HepG2 (cell line): ENCODE measurements around the gene C2CD2. TPM values are rescaled to one million over a fixed set of nuclear protein-coding genes. Genes with fewer than 3 reads are reported as not detected.

Experiments
- ATAC-seq: fragments of 200-7000 bp; cut with Tn5 transposase; 3 replicates; pipeline ENCODE4 v1.9.1; 2020; ENCODE audit warnings: mild to moderate bottlenecking, moderate library complexity
- BruUV-seq: library from RNA; stranded (reverse); fragments of 400-500 nt; replicated peaks from 2 replicates; lab custom pipeline; 2021; lab: Mats Ljungman, UMichigan
- CTCF ChIA-PET: fragments of 300-600 bp; formaldehyde crosslinking; extraction: SDS; loops from one replicate; lab custom pipeline; 2021; ENCODE audit warnings: low total read pairs, inconsistent platforms, low intra/inter-chr PET ratio; lab: Yijun Ruan, JAX
- POLR2A ChIA-PET: fragments of 350-600 bp; sonication (Branson Sonifier 250); formaldehyde crosslinking; loops from one replicate; lab custom pipeline; 2020; ENCODE audit warnings: antibody characterized with exemption, inconsistent platforms; lab: Yijun Ruan, JAX
- DNase-seq: peaks from one replicate; pipeline ENCODE4 v3.0.0-alpha.2; 2015; ENCODE audit warnings: low spot score
- FAIRE-seq: peaks from 3 replicates; lab custom pipeline; 2011; peaks lifted over from hg19 to GRCh38; lab: Jason Lieb, UNC
- H2AFZ ChIP-seq: one replicate; pipeline ENCODE4 v1.6.1; 2011; ENCODE audit warnings: low read length, inconsistent platforms
- H3K27ac ChIP-seq: fragments of 300-600 bp; 3 replicates; pipeline ENCODE4 v1.8.0; 2011; ENCODE audit warnings: mixed run types, mild to moderate bottlenecking, mixed read lengths, low read length, inconsistent platforms; ENCODE audit not compliant: insufficient read depth; ENCODE audit errors: extremely low read length
- H3K27me3 ChIP-seq, 2 experiments: fragments of 200-600 bp in 1 of 2; 2 replicates in 1 of 2; 3 replicates in 1 of 2; pipeline versions ENCODE4 v1.6.0 to v1.8.0; 2011; ENCODE audit warnings: low read length in 2 of 2, mild to moderate bottlenecking in 2 of 2, moderate library complexity in 2 of 2, inconsistent platforms in 1 of 2; ENCODE audit not compliant: insufficient read depth in 2 of 2, control insufficient read depth in 1 of 2
- H3K36me3 ChIP-seq, 2 experiments: fragments of 200-600 bp in 1 of 2; replicated peaks in 1 of 2; 2 replicates in 1 of 2; 3 replicates in 1 of 2; pipeline versions ENCODE4 v1.5.1 to v1.8.0; 2011; ENCODE audit warnings: low read length in 2 of 2, inconsistent platforms in 1 of 2; ENCODE audit not compliant: insufficient read depth in 2 of 2, control insufficient read depth in 1 of 2
- H3K4me1 ChIP-seq: 2 replicates; pipeline ENCODE4 v1.5.1; 2012; ENCODE audit warnings: low read length, inconsistent platforms; ENCODE audit not compliant: insufficient read depth
- H3K4me2 ChIP-seq: 2 replicates; pipeline ENCODE4 v1.6.0; 2011; ENCODE audit warnings: low read depth, low read length, inconsistent platforms
- H3K4me3 ChIP-seq, 3 experiments: fragments of 200-600 bp in 1 of 3; sonication (generic), shearing (Covaris generic) in 1 of 3; replicated peaks in 1 of 3; 2 replicates each; pipeline ENCODE4 v1.5.1; 2011 to 2016; ENCODE audit warnings: low read length in 3 of 3, inconsistent platforms in 2 of 3, low read depth in 2 of 3, mild to moderate bottlenecking in 2 of 3, control low read depth in 1 of 3, mixed read lengths in 1 of 3; ENCODE audit not compliant: insufficient read depth in 1 of 3
- H3K79me2 ChIP-seq: one replicate; pipeline ENCODE4 v1.6.1; 2011; ENCODE audit warnings: low read length, inconsistent platforms; ENCODE audit not compliant: insufficient read depth
- H3K9ac ChIP-seq: 2 replicates; pipeline ENCODE4 v1.6.0; 2011; ENCODE audit warnings: mild to moderate bottlenecking, low read depth, low read length, inconsistent platforms; ENCODE audit not compliant: insufficient read depth
- H3K9me3 ChIP-seq: 2 replicates; pipeline ENCODE4 v1.5.1; 2012; ENCODE audit warnings: mild to moderate bottlenecking, low read length
- H4K20me1 ChIP-seq: 2 replicates; pipeline ENCODE4 v1.6.0; 2011; ENCODE audit warnings: inconsistent platforms, mild to moderate bottlenecking, low read length, moderate library complexity; ENCODE audit not compliant: insufficient read depth
- HHEX ChIP-seq: IDR thresholded peaks from 2 replicates; pipeline ENCODE4 v1.6.1; 2016; ENCODE audit warnings: control low read depth
- HMGA1 ChIP-seq: sonication (generic); formaldehyde crosslinking; conservative IDR thresholded peaks from 2 replicates; pipeline ENCODE4 v1.4.0; 2020; ENCODE audit warnings: missing genetic modification reagents
- MYNN ChIP-seq: sonication (generic); formaldehyde crosslinking; IDR thresholded peaks from 2 replicates; pipeline ENCODE4 v1.4.0; 2020; ENCODE audit warnings: mild to moderate bottlenecking, low read depth, missing genetic modification reagents
- RARG ChIP-seq: sonication (generic); formaldehyde crosslinking; IDR thresholded peaks from 2 replicates; pipeline ENCODE4 v1.4.0; 2020; ENCODE audit warnings: low read depth, mild to moderate bottlenecking, missing genetic modification reagents
- SMAD3 ChIP-seq: sonication (generic); formaldehyde crosslinking; IDR thresholded peaks from 2 replicates; pipeline ENCODE4 v1.4.0; 2020; ENCODE audit warnings: missing genetic modification reagents
- SYNCRIP ChIP-seq: fragments of 200-400 bp; formaldehyde crosslinking; IDR thresholded peaks from 2 replicates; pipeline ENCODE4 v1.6.1; 2018; ENCODE audit warnings: mild to moderate bottlenecking, low read depth, low read length; ENCODE audit not compliant: insufficient read depth
- XBP1 ChIP-seq: sonication (generic); formaldehyde crosslinking; IDR thresholded peaks from 2 replicates; pipeline ENCODE4 v1.5.0; 2020; ENCODE audit warnings: missing genetic modification reagents
- ZNF260 ChIP-seq: sonication (generic); formaldehyde crosslinking; IDR thresholded peaks from 2 replicates; pipeline ENCODE4 v1.4.0; 2020; ENCODE audit warnings: missing genetic modification reagents, low read depth, mild to moderate bottlenecking, borderline replicate concordance
- ZNF629 ChIP-seq: sonication (generic); formaldehyde crosslinking; conservative IDR thresholded peaks from 2 replicates; pipeline ENCODE4 v1.5.0; 2020; ENCODE audit warnings: missing genetic modification reagents
- ZNF749 ChIP-seq: sonication (generic); formaldehyde crosslinking; IDR thresholded peaks from 2 replicates; pipeline ENCODE4 v1.8.0; 2022; ENCODE audit warnings: mild to moderate bottlenecking, missing genetic modification reagents, moderate library complexity, borderline replicate concordance
- ZNF75D ChIP-seq: sonication (generic); formaldehyde crosslinking; IDR thresholded peaks from 2 replicates; pipeline ENCODE4 v1.8.1; 2023; ENCODE audit warnings: missing genetic modification reagents, mild to moderate bottlenecking, borderline replicate concordance
- ZNF776 ChIP-seq: sonication (generic); formaldehyde crosslinking; IDR thresholded peaks from 2 replicates; pipeline ENCODE4 v1.4.0; 2020; ENCODE audit warnings: mild to moderate bottlenecking, missing genetic modification reagents
- WGBS: methylation state at CpG from one replicate; pipeline ENCODE4 v1.1.6; 2017; ENCODE audit warnings: low lambda C conversion rate; 5-methylcytosine and 5-hydroxymethylcytosine counted together
- in situ Hi-C: cut with HindIII; loops from 2 replicates; pipeline ENCODE4 v1.10.0; 2017; ENCODE audit warnings: low pct_unique_long_range_greater_than_20kb; ENCODE audit not compliant: extremely low pct_ligation_motif_present
- intact Hi-C: fragments of 100-400 bp; cut with micrococcal nuclease; formaldehyde crosslinking; loops from one replicate; pipeline ENCODE4 v1.10.0; 2022; ENCODE audit not compliant: unreplicated experiment
- polyA plus RNA-seq, 8 experiments: library from polyadenylated mRNA; depleted of rRNA in 3 of 8; stranded (reverse) in 7 of 8; unstranded in 1 of 8; fragments of >200 nt; fragmentation: Illumina TruSeq in 4 of 8; extraction: Trizol in 4 of 8; gene quantifications; 2 replicates each; pipeline versions ENCODE4 v1.2.1 to v1.2.3, GENCODE V29; 2011 to 2016; ENCODE audit warnings: low read depth in 4 of 8, missing spikeins in 1 of 8, mixed read lengths in 1 of 8; ENCODE audit not compliant: insufficient read depth in 1 of 8
- total RNA-seq, 5 experiments: library from RNA; depleted of rRNA; stranded (reverse); fragments of >200 nt; fragmentation: Illumina TruSeq; extraction: Trizol; gene quantifications; 2 replicates each; pipeline ENCODE4 v1.2.3, GENCODE V29; 2016; ENCODE audit warnings: low read depth in 1 of 5
- TF ChIP-seq, protein P1 (sequence below): sonication (generic); formaldehyde crosslinking; conservative IDR thresholded peaks from 2 replicates; pipeline ENCODE4 v1.5.0; 2020; ENCODE audit warnings: missing genetic modification reagents
- TF ChIP-seq, protein P2 (sequence below): sonication (generic); formaldehyde crosslinking; IDR thresholded peaks from 2 replicates; pipeline ENCODE4; 2020; ENCODE audit warnings: missing genetic modification reagents, mild to moderate bottlenecking, borderline replicate concordance
- TF ChIP-seq, protein P3 (sequence below): IDR thresholded peaks from 2 replicates; pipeline ENCODE4 v1.6.1; 2012; ENCODE audit warnings: low read depth, low read length, improper control_type of control experiment

The C2CD2 gene
- total and polyA plus RNA-seq, 2 of the 13 experiments (the other 11 are each of a cell fraction or from before 2014, with no cell fraction given) = 12.5 to 19.7 TPM

DNA sequence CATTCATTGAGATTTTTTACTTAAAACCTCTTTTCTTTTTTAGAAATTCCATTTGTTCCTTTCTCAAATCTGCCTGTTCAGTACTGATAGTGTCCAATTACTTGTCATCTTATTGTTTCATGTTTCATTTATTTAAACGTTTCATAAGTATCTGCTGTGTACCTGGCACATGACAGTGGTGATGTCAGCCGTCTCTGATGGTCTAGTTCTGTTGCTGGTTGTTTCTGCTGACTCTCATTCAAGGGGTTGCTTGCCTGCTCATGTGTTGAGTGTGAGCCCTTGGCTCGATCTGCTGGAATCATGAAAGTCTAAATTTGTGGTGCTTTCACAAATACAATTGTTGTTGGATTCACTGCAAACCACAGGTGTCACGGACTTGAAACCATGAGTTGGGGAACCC lies 25.5 kb upstream of the C2CD2 start:
- no peaks in the 10 kb centered on the region; a peak in 1 of 5 replicates for H3K27me3 ChIP-seq
- no peaks in the 10 kb centered on the region for H3K36me3 ChIP-seq
- no peak overlapping the region for H3K27ac ChIP-seq
- BruUV-seq = no TSS peak
- no peak overlapping the region for H2AFZ ChIP-seq
- WGBS = 4% methylated on average over 4 of the region's 4 CpGs
- intact Hi-C loops = no loop called here
- FAIRE-seq (no peak), ATAC-seq (no peak), DNase-seq (no peak)
- H3K4me1 ChIP-seq = peaks cover 6% of the 10 kb centered on the region
- TF ChIP-seq, protein P1, sequence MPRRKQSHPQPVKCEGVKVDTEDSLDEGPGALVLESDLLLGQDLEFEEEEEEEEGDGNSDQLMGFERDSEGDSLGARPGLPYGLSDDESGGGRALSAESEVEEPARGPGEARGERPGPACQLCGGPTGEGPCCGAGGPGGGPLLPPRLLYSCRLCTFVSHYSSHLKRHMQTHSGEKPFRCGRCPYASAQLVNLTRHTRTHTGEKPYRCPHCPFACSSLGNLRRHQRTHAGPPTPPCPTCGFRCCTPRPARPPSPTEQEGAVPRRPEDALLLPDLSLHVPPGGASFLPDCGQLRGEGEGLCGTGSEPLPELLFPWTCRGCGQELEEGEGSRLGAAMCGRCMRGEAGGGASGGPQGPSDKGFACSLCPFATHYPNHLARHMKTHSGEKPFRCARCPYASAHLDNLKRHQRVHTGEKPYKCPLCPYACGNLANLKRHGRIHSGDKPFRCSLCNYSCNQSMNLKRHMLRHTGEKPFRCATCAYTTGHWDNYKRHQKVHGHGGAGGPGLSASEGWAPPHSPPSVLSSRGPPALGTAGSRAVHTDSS (CRISPR knock-in tag) = no peak
- TF ChIP-seq ZNF260 (CRISPR knock-in tag) (no peak), ZNF629 (CRISPR knock-in tag) (no peak), HMGA1 (CRISPR knock-in tag) (no peak), ZNF776 (CRISPR knock-in tag) (no peak), MYNN (CRISPR knock-in tag) (no peak), XBP1 (CRISPR knock-in tag) (no peak), HHEX (CRISPR knock-in tag) (no peak), SMAD3 (CRISPR knock-in tag) (no peak), SYNCRIP (no peak), RARG (CRISPR knock-in tag) (no peak), ZNF749 (CRISPR knock-in tag) (no peak), ZNF75D (CRISPR knock-in tag) (no peak)
- TF ChIP-seq, protein P2, sequence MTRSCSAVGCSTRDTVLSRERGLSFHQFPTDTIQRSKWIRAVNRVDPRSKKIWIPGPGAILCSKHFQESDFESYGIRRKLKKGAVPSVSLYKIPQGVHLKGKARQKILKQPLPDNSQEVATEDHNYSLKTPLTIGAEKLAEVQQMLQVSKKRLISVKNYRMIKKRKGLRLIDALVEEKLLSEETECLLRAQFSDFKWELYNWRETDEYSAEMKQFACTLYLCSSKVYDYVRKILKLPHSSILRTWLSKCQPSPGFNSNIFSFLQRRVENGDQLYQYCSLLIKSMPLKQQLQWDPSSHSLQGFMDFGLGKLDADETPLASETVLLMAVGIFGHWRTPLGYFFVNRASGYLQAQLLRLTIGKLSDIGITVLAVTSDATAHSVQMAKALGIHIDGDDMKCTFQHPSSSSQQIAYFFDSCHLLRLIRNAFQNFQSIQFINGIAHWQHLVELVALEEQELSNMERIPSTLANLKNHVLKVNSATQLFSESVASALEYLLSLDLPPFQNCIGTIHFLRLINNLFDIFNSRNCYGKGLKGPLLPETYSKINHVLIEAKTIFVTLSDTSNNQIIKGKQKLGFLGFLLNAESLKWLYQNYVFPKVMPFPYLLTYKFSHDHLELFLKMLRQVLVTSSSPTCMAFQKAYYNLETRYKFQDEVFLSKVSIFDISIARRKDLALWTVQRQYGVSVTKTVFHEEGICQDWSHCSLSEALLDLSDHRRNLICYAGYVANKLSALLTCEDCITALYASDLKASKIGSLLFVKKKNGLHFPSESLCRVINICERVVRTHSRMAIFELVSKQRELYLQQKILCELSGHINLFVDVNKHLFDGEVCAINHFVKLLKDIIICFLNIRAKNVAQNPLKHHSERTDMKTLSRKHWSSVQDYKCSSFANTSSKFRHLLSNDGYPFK = no peak
- TF ChIP-seq, protein P3, sequence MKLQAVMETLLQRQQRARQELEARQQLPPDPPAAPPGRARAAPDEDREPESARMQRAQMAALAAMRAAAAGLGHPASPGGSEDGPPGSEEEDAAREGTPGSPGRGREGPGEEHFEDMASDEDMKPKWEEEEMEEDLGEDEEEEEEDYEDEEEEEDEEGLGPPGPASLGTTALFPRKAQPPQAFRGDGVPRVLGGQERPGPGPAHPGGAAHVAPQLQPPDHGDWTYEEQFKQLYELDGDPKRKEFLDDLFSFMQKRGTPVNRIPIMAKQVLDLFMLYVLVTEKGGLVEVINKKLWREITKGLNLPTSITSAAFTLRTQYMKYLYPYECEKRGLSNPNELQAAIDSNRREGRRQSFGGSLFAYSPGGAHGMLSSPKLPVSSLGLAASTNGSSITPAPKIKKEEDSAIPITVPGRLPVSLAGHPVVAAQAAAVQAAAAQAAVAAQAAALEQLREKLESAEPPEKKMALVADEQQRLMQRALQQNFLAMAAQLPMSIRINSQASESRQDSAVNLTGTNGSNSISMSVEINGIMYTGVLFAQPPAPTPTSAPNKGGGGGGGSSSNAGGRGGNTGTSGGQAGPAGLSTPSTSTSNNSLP = no peak
- CTCF ChIA-PET = no interaction called here
- peaks cover 7% of the 10 kb centered on the region for H3K9me3 ChIP-seq
- no peaks in the 10 kb centered on the region for H3K79me2 ChIP-seq
- H3K4me3 ChIP-seq = no peak overlapping the region
- H3K9ac ChIP-seq = no peak overlapping the region
- H3K4me2 ChIP-seq = no peak overlapping the region
- H4K20me1 ChIP-seq = no peaks in the 10 kb centered on the region
- POLR2A ChIA-PET = no interaction called here
- in situ Hi-C loops = no loop called here
